ENCODE measurements around the gene PRX. TPM values are rescaled to one million over a fixed set of nuclear protein-coding genes. Genes with fewer than 3 reads are reported as not detected.
"Not testable (repeated sequence)": the region's sequence is repeated elsewhere in the genome, so short reads cannot be mapped to it uniquely, and the experiment has no call there.

Gene PRX
- total RNA-seq, 1 experiment from 2014 or later = 0.77 TPM

GRCh38 chr19:40416918-40417642, 3.9 kb upstream of the PRX start:
- peak; percentile 91 for DNase-seq (ENCODE audit: low spot score)

DNA sequence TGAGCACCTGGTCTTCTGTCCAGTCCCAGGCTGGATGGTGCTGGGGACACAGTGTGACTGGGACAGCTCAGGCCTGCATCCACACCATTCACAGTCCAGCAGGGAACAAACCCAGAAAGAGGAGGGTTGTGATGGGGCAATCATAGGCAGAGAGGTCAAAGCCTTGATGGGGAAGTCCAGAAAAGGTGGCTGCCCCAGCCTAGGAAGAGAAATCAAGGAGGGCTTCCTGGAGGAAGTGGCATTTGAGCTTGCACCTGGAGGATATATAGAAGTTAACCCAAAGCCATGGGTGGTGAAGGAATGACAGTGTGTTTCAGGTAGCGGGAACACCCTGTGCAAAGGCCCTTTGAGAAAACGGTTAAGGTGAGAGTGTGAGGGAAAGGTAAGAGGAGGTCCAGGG, 2.6 kb upstream of the PRX start:
- DNase-seq (ENCODE audit: low spot score) = no peak

DNA sequence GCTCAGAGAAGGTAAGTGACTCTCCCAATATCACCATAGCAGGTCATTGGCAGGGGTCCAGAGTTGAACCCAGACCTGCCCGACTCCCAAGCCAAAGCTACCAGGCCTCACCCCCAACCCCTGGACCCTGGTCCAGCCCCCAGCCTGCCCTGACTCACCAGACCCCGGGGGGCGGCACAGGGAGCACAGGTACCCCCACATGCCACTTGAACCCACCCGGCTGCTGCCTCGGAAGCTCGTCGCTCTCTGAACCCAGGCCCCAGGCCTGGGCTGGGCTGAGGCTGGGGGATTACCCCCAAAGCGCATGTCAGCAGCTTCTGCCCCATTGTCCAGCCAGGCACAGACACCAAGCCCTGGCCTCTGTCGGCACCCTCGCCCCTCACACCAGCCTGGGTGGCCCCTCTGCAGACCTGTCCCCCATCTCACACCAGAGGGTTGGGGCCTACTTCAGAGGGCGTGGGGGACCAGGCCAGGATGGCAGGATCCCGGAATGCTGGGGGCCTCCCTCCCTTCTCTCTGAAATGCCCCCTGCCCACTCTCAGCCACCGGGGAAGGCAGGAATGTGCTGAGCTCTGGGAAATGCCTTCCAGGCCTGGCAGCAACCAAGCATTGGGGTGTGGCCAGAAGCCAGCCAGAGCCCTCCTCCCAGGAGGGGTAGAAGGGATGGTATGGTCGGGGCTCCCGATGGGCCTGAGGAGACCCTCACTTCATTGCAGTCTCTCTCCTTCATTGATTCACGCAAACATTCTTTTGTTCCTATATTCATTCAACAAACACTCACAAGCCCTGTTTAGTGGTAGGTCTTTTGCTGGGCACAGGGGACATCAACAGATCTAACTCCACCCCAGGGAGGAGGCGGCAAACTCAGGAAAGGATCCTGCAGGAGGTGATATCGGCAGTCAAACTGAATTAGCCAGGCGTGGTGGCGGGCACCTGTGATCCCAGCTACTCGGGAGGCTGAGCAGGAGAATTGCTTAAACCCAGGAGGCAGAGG, 1.7 kb upstream of the PRX start:
- no peak for DNase-seq (ENCODE audit: low spot score)

DNA sequence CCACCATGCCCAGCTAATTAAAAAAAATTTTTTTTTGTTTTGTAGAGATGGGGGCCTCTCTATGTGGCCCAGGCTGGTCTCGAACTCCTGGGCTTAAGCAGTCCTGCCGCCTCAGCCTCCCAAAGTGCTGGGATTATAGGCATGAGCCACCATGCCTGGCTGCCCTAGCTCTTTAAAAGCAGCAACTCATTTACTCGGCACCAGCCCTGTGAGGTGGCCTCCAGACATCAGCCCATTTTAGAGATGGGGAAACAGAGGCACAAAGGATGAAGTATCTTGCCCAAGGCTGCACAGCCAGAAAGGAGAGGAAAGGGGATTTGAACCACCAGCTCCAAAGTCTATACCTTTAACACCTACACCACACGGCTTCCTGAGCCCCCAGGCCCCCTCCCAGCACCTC, 312 bp downstream of the PRX start:
- DNase-seq (ENCODE audit: low spot score) = no peak

DNA sequence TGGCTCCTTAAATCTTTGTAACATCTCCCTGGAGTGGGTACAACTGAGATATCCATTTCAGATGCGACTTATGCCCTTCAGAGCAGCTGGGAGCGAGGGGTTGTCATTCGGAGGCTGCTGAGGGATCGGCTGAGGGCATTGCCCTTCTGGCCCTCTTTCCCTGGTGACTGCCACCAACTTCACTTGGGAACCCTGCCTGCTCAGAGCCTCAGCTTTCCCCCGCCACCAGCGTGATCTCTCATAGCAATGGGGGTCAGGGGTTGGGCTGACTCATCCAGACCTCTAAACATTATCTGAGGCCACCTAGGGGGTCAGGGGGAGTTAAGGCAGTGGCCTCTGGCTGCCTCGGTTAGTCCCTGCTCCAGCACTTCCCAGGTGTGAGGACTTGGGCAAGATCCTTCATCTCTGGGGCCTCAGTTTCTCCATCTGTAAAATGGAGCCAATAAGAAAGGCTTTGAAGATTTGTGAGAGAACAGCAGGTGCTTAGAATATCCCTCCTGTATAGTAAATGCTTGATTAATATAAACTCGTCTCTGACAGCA, 1.1 kb downstream of the PRX start:
- no peak for DNase-seq (ENCODE audit: low spot score)

DNA sequence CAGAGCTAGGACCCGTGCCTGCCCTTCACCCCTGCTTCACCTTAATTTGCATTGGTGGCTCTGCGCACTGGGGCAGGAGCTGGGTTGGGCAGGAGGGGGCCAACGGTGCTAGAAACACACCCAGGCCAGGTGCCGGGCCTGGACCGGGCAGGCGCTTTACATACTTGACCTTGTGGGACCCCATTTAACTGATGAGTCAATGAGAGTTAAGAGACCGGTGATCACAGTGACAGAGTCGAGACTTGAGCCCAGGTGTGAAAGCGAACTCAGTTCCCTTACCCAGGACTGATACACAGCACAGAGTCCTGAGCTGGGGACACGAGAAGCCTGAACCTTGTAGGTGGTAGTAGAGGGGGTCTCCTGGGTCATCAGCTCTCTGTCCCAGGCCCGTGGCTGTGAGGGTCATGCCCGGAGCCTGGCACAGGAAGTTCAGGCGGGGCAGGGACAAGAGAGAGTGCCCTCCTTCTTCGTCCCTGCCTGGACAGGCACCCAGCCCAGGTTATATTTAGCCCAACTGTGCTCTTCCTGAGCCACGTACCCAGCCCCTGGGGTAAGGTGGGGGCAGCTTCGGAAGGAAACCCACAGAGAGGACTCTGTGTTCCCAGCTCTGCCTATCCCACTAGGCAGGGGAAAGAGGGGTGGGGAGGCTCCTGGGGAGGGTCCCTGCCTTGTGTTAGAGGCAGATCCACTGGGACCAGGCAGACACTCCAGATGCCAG, 1.9 kb downstream of the PRX start:
- DNase-seq (ENCODE audit: low spot score) = no peak

- DNase-seq (ENCODE audit: low spot score) = no peak
These were observed 3.2 kb downstream of the PRX start for GRCh38 chr19:40410030-40410389.

GRCh38 chr19:40408598-40408925, 4.6 kb downstream of the PRX start:
- DNase-seq (ENCODE audit: low spot score) = not testable (repeated sequence)

DNA sequence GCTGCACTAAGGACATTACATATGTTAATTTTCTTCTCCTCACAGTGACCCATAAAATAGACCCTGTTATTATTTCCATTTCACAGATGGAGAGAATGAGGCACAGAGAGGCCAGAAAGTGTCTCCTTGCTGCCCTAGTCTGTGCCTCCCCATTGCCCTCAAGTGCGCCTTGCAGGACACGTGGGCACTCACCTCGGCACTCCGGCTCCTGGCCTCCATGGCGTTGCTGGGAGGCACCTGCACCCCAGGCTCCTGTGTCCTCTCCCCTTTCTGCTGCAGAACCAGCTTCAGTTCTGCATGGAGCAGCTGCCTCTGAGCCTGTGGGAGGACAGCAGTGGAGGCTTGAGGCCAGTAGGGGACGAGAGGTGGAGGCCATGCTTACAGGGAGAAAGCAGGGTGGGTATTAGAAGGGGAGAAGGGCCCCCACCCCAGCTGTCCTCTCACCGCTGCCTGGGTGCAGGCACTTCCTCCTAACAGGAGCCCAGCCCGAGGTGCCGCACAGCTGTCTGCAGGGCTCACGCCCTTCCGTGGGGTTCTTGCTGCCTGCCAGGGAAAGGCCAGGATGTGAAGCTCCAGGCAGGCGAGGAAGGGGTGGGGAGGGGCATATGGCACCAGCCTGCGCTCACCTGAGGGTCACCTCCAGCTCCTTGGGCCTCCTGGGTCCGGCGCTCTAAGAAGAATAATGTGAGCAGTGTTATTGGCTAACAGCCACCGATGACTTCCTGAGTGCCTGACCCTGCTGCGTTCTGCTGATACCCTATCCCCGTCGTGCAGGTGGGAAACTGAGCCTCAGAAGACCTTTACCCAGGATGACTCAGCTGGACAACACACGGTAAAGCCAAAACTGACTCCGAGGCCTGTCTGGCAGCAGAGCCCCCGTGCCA, 5.2 kb downstream of the PRX start:
- no peak for DNase-seq (ENCODE audit: low spot score)

GRCh38 chr19:40403262-40403984, 9.8 kb downstream of the PRX start:
- DNase-seq (ENCODE audit: low spot score) = peak; percentile 74

DNA sequence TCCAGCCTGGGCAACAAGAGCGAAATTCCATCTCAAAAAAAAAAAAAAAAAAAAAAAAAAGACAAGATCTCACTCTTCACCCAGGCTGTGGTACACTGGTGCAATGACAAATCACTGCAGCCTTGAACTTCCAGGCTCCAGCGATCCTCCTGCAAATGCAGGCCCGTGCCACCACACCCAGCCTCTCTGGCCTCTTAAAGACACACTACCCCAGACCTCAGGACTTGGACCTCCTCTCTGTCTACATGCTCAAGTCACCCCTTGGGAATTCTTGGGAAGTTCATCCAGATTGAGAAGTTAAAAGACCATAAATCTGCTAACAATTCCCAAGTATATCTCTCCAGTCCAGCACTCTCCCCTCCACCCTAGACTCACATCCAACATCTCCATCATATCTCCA, 12.6 kb downstream of the PRX start:
- no peak for DNase-seq (ENCODE audit: low spot score)

DNA sequence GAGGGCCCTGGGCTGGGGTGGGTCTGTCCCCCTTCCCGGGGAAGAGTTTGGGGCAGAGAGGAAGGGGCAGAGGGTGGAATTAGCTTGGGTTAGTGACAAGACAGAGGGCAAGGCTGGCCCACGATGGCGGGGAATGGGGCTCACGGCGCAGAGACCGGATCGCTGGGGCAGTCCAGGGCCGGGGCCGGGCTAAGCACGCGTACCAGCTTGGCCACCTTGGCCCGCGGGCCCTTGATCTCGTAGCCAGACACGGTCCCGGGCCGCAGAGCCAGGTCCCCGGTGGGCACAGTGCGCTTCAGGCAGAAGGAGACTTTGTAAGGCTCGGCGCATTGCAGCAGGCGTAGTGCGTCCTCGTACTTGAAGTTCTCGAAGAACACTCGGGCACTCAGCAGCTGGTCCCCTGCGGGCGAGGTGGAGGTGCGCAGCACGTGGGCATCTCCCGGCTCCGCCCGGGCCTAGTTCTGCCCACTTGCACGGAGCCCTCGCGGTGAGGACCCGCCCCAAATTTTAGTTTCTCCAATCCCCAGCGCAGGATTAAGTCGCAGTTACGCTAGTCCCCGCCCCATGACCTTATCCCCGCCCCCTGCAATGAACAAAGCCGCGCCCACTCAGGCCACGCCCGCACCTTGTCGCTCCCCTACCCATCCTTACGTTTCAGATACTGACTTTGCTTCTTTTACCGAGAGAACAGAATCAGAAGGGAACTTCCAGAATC, 14.6 kb downstream of the PRX start:
- DNase-seq (ENCODE audit: low spot score) = no peak

DNA sequence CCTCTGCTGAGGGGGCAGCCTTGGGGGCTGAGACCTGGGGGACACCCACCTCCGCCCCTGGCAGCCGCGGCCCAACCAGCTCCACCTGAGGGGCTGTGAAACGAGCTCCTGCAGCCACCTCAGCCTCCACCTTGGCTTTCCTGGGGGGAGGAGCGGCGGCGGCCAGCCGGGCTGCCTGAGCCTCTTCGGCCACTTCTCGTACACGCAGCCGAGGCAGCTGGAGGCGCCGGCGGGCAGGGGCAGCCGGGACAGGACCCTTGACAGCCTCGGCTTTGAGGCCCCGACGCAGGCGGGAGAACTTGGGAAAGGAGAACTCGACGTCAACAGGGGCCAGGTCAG, 15.6 kb downstream of the PRX start:
- no peak for DNase-seq (ENCODE audit: low spot score)

GRCh38 chr19:40396886-40397567, 16.2 kb downstream of the PRX start:
- DNase-seq (ENCODE audit: low spot score) = no peak

- no peak for DNase-seq (ENCODE audit: low spot score)
These were observed 17.2 kb downstream of the PRX start for GRCh38 chr19:40395956-40396355.

DNA sequence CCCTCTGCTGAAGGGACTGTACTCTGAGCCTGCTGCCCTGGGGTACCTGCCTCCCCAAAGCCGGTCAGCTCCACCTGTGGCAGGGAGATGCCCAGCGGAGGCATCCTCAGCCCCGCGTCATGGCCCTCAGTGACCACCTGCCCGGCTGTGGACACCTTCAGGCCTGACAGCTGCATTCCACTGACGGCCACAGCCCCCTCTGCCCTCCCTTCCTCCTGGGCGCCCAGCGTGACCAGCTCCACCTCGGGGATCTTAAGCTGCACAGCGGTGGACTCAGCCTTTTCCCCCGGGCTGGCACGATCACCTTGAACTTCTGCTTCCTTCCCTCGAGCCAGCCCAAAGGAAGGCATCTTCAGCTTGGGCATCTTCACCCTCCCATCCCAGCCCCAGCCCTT, 18.4 kb downstream of the PRX start:
- DNase-seq (ENCODE audit: low spot score) = no peak

DNA sequence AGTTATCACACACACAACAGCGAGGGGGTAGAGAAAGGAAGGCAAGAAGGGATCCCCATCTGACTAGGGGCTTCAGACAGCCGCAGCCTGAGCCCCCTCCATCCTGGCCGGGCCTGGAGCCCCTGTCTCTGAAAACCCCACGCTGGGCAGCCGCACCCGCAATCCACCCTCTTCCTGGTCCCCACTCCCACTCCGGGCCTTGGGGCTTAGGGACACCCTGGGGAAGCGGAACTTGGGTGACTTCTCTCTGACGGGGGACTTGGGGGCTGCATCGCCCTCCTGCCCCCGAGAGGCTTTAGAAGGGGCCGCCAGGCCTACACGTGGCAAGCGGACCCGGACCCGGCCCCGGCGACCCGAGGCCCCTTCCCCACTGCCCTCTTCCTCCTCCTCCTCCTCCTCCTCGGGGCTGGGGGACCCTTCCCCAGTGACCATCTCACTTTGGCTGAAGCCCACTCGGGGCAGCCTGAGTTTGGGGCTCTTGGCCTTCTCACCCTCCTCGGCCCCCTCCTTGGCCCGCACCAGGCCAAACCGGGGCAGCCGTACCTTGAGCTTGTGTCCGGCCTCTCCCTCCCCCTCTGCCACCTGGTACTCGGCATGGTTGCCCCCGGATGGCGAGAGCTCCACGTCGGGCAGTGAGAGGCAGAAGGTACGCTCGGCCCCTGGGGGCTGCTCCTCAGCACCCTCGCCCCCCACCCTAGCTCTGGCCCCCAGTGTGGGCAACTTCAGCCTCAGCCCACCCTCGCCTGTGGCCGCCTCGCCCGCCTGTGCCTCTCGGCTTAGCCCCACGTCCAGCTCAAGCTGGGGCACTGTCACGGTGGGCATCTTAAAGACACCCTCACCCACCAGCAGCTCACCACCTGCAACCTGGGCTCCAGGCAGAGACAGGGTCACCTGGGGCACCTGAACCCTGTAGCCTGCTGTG, 19.0 kb downstream of the PRX start:
- no peak for DNase-seq (ENCODE audit: low spot score)

DNA sequence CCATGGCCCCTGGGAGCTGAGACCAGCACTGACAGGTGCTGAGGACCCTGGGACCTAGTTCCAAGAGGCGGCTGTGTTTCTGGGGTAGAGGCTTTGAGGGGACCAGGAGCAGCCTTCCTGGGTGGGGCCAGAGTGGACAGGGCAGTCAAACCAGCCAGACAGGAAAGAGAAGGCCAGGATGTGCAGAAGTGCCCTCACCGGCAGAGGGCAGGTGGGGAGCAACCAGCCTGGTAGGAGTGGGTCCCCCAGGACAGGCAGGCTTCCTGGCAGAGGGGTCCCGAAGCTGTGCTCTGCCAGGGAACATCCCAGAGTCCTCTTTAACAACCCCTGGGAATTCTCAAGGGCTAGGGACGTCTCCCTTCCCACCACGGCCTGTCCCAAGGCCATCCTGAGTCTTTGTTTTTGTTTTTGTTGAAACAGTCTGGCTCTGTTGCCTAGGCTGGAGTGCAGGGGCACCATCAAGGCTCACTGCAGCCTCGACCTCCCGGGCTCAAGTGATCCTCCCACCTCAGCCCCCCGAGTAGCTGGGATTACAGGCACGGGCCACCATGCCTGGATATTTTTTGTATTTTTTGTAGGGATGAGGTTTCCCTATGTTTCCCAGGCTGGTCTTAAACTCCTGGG, 20.2 kb downstream of the PRX start:
- DNase-seq (ENCODE audit: low spot score) = no peak
